MCF 10A (cell line): ENCODE data around the gene MRO. TPM values are rescaled to one million over a fixed set of nuclear protein-coding genes. Genes with fewer than 3 reads are reported as not detected.

Experiments
- BruUV-seq: library from RNA; stranded (reverse); fragments of 400-500 nt; replicated peaks from 2 replicates; lab custom pipeline; 2021; lab: Mats Ljungman, UMichigan
- CTCF ChIA-PET: fragments of 300-600 bp; sonication (Branson Sonifier 250); formaldehyde crosslinking; extraction: SDS; loops from one replicate; lab custom pipeline; 2021; ENCODE audit warnings: antibody characterized with exemption, inconsistent platforms; lab: Yijun Ruan, JAX
- POLR2A ChIA-PET: fragments of 300-600, 350-650 bp; sonication (Branson Sonifier 250); formaldehyde crosslinking; extraction: SDS; loops from one replicate; lab custom pipeline; 2020; ENCODE audit warnings: antibody characterized with exemption, inconsistent platforms; lab: Yijun Ruan, JAX
- DNase-seq: peaks from one replicate; pipeline ENCODE4 v3.0.0-alpha.2; 2018; ENCODE audit not compliant: unreplicated experiment
- H3K27ac Mint-ChIP-seq: one replicate; pipeline ENCODE4 v1.8.0; 2022; ENCODE audit warnings: mild to moderate bottlenecking, low read depth, mixed read lengths; ENCODE audit not compliant: unreplicated experiment
- H3K27me3 Mint-ChIP-seq: one replicate; pipeline ENCODE4 v1.8.0; 2022; ENCODE audit warnings: mixed read lengths; ENCODE audit not compliant: insufficient read depth, unreplicated experiment
- H3K36me3 Mint-ChIP-seq: one replicate; pipeline ENCODE4 v1.8.0; 2022; ENCODE audit warnings: mild to moderate bottlenecking, moderate library complexity, mixed read lengths; ENCODE audit not compliant: insufficient read depth, unreplicated experiment
- H3K4me1 Mint-ChIP-seq: one replicate; pipeline ENCODE4 v1.8.0; 2022; ENCODE audit warnings: mixed read lengths; ENCODE audit not compliant: insufficient read depth, unreplicated experiment
- H3K4me3 Mint-ChIP-seq: one replicate; pipeline ENCODE4 v1.8.0; 2022; ENCODE audit warnings: mild to moderate bottlenecking, moderate library complexity, mixed read lengths; ENCODE audit not compliant: unreplicated experiment
- H3K9me3 Mint-ChIP-seq: one replicate; pipeline ENCODE4 v1.8.0; 2022; ENCODE audit warnings: mixed read lengths; ENCODE audit not compliant: unreplicated experiment
- intact Hi-C: fragments of 100-400 bp; cut with micrococcal nuclease; formaldehyde crosslinking; loops from 2 replicates; pipeline ENCODE4 v1.14.1; 2022
- total RNA-seq: library from RNA; stranded (reverse); gene quantifications from 2 replicates; pipeline ENCODE4 v1.2.3, GENCODE V29; 2022
- TF ChIP-seq, protein P1 (sequence below): fragments of 200-600 bp; IDR thresholded peaks from one replicate; pipeline ENCODE4 v1.8.0; 2022; ENCODE audit warnings: antibody characterized with exemption, mild to moderate bottlenecking; ENCODE audit not compliant: unreplicated experiment

Gene MRO
- total RNA-seq, 1 experiment from 2014 or later: not detected

DNA sequence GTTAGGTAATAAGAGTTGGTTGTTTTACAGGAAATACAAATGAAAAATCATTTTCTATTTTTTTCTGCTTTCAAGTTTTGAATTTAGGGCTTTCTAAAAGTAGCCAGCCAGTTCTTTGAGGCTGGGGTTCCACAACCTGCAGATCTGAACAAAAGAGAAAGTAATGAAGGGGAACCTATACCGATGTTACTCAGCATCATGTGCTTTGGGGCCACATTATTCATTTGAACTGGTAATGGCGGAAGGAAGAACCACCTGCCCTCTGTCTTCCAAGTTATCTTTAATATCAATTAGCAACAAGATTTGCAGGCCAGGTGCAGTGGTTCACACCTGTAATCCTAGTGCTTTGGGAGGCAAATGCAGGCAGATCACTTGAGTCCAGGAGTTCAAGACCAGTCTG is 12.9 kb upstream of the MRO start:
- POLR2A ChIA-PET: interaction anchor here (0.5 kb wide), 1 partner anchor 198 kb away, joined by 3 read pairs; no protein-coding TSS in a partner anchor
- no peak overlapping the region for H3K27ac Mint-ChIP-seq

DNA sequence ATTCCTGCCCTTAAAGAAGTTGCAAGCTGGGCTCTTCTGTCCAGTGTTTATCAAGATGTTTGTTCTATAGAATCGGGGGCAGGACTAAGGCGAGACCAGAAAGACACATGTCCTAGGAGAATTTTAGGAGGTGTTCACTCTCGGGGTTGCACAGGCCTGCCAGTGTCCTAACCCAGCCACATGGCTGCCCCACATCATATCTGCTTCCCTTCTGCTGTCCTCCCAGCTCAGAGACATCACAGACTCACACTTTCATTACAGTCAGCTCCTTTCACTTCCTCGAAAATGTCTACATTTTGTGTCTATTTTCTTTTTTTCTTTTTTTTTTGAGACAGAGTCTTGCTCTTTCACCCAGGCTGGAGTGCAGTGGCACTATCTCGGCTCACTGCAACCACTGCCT is 10.7 kb upstream of the MRO start:
- BruUV-seq: no TSS peak
- no peaks in the 10 kb centered on the region for H3K36me3 Mint-ChIP-seq
- no peaks in the 10 kb centered on the region for H3K9me3 Mint-ChIP-seq
- no peak overlapping the region for H3K27ac Mint-ChIP-seq
- H3K4me3 Mint-ChIP-seq: no peak overlapping the region
- TF ChIP-seq, protein P1, sequence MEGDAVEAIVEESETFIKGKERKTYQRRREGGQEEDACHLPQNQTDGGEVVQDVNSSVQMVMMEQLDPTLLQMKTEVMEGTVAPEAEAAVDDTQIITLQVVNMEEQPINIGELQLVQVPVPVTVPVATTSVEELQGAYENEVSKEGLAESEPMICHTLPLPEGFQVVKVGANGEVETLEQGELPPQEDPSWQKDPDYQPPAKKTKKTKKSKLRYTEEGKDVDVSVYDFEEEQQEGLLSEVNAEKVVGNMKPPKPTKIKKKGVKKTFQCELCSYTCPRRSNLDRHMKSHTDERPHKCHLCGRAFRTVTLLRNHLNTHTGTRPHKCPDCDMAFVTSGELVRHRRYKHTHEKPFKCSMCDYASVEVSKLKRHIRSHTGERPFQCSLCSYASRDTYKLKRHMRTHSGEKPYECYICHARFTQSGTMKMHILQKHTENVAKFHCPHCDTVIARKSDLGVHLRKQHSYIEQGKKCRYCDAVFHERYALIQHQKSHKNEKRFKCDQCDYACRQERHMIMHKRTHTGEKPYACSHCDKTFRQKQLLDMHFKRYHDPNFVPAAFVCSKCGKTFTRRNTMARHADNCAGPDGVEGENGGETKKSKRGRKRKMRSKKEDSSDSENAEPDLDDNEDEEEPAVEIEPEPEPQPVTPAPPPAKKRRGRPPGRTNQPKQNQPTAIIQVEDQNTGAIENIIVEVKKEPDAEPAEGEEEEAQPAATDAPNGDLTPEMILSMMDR: no peak
- ChIA-PET POLR2A (no interaction called here), CTCF (interaction anchor here (0.5 to 4.8 kb wide), 2 partner anchors 10 to 253 kb away, joined by 3 to 28 read pairs; partner anchors contain the start of gene MRO)
- DNase-seq: no peak
- intact Hi-C loops: no loop called here
- H3K4me1 Mint-ChIP-seq: no peaks in the 10 kb centered on the region
- H3K27me3 Mint-ChIP-seq: no peaks in the 10 kb centered on the region

More for the DNA sequence above, 12.9 kb upstream of the MRO start:
- BruUV-seq: no TSS peak
- no peak overlapping the region for H3K4me3 Mint-ChIP-seq
- CTCF ChIA-PET: interaction anchor here (0.6 to 4.8 kb wide), 2 partner anchors 8 to 12 kb away, joined by 4 to 28 read pairs; partner anchors contain the start of gene MRO
- no peak for DNase-seq
- peaks cover 12% of the 10 kb centered on the region for H3K4me1 Mint-ChIP-seq
- TF ChIP-seq, protein P1: no peak
- intact Hi-C loops: no loop called here
- no peaks in the 10 kb centered on the region for H3K27me3 Mint-ChIP-seq
- no peaks in the 10 kb centered on the region for H3K9me3 Mint-ChIP-seq
- H3K36me3 Mint-ChIP-seq: no peaks in the 10 kb centered on the region

DNA sequence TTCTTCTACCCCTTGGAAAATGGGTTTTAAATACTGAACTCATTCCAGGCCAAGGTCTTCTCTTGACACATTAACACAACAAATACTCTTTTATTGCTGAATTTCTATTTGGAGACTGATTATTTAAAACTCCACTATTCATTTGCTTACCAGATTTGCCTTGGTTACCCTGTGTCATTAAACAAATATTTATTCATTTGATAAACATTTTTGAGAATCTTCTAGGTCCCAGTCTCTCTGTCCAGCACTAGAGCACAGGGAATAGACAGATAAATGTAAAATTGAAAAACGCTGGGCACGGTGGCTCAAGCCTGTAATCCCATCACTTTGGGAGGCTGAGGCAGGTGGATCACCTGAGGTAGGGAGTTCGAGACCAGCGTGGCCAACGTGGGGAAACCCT is 9.8 kb upstream of the MRO start:
- H3K4me3 Mint-ChIP-seq: no peak overlapping the region
- intact Hi-C loops: no loop called here

DNA sequence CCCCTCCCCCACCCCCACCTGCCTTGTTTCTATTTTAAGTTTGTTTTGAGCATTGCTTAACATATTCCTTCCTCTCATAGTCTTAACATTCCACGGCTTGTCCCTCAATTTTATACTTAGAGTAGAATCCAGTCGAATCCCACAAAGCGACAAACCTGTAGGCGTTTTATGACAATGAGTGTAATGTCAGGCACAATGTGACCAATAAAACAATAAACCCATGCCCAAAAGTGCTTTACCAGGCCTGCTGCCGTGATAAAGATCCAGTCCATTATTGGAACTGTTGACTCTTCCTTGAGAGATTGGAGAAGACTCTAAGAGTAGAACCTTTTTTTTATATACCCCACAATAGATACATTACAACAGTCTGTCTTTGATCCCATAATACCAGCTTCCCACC is 6.2 kb upstream of the MRO start:
- POLR2A ChIA-PET: no interaction called here
- H3K4me3 Mint-ChIP-seq: no peak overlapping the region
- intact Hi-C loops: no loop called here
- no peaks in the 10 kb centered on the region for H3K4me1 Mint-ChIP-seq
- H3K27me3 Mint-ChIP-seq: no peaks in the 10 kb centered on the region
- TF ChIP-seq, protein P1: no peak
- no peak for DNase-seq
- CTCF ChIA-PET: interaction anchor here (0.5 to 0.7 kb wide), 2 partner anchors 20 to 232 kb away, joined by 3 to 4 read pairs; no protein-coding TSS in a partner anchor
- no peaks in the 10 kb centered on the region for H3K36me3 Mint-ChIP-seq
- H3K9me3 Mint-ChIP-seq: no peaks in the 10 kb centered on the region
- no peak overlapping the region for H3K27ac Mint-ChIP-seq
- no TSS peak for BruUV-seq

More for the DNA sequence above, 9.8 kb upstream of the MRO start:
- Mint-ChIP-seq H3K27ac (no peak overlapping the region), H3K4me1 (no peaks in the 10 kb centered on the region), H3K36me3 (no peaks in the 10 kb centered on the region), H3K27me3 (no peaks in the 10 kb centered on the region), H3K9me3 (no peaks in the 10 kb centered on the region)
- ChIA-PET POLR2A (no interaction called here), CTCF (interaction anchor here (4.8 kb wide), 1 partner anchor 9 kb away, joined by 28 read pairs; the partner anchor contains the start of gene MRO)
- BruUV-seq: no TSS peak
- TF ChIP-seq, protein P1: no peak
- no peak for DNase-seq
